HCT116 (cell line): ENCODE measurements around the gene VPS35. TPM values are rescaled to one million over a fixed set of nuclear protein-coding genes. Genes with fewer than 3 reads are reported as not detected.

Experiments used
- ATAC-seq: fragments of 200-7000 bp; cut with Tn5 transposase; 2 replicates; pipeline ENCODE4 v1.9.1; 2020; ENCODE audit warnings: mild to moderate bottlenecking, moderate library complexity
- BruUV-seq: library from RNA; stranded (reverse); fragments of 400-500 nt; replicated peaks from 2 replicates; lab custom pipeline; 2021; lab: Mats Ljungman, UMichigan
- CTCF ChIA-PET: fragments of 300-600 bp; sonication (Branson Sonifier 250); formaldehyde crosslinking; loops from one replicate; lab custom pipeline; 2021; ENCODE audit warnings: antibody characterized with exemption; lab: Charles Lee
- POLR2A ChIA-PET: fragments of 300-600, 350-600 bp; sonication (Branson Sonifier 250); formaldehyde crosslinking; loops from one replicate; lab custom pipeline; 2021; ENCODE audit warnings: antibody characterized with exemption; lab: Charles Lee
- RAD21 ChIA-PET, 2 experiments: fragments of 300-600 bp; sonication (Branson Sonifier 250); formaldehyde crosslinking; loops; one replicate each; lab custom pipeline; 2023; ENCODE audit warnings: low total read pairs in 2 of 2; ENCODE audit not compliant: uncharacterized antibody in 2 of 2, unreplicated experiment in 2 of 2, low non-redundant PET in 1 of 2; lab: Charles Lee
- DNase-seq: peaks from one replicate; pipeline ENCODE4 v3.0.0-alpha.2; 2010; ENCODE audit warnings: low read depth, low spot score
- H2AFZ ChIP-seq: fragments of 200-600 bp; shearing (Covaris generic), sonication (generic); 2 replicates; pipeline ENCODE4 v1.6.1; 2017; ENCODE audit warnings: low read depth, mixed run types, mixed read lengths, antibody characterized with exemption, low read length; ENCODE audit not compliant: poor library complexity, severe bottlenecking
- H3K27ac ChIP-seq: 2 replicates; pipeline ENCODE4 v1.5.1; 2012; ENCODE audit warnings: low read depth, low read length
- H3K27me3 ChIP-seq: fragments of 200-600 bp; sonication (generic); 2 replicates; pipeline ENCODE4 v1.6.1; 2016; ENCODE audit warnings: mixed run types, low read length, mixed read lengths; ENCODE audit not compliant: insufficient read depth
- H3K36me3 ChIP-seq, 2 experiments: fragments of 200-500 bp in 1 of 2; fragments of 200-600 bp in 1 of 2; sonication (Bioruptor generic) in 1 of 2; sonication (generic) in 1 of 2; 2 replicates each; pipeline versions ENCODE4 v1.5.1 to v1.6.1; 2014 to 2016; ENCODE audit warnings: low read length in 2 of 2, inconsistent platforms in 1 of 2, mixed read lengths in 1 of 2, mixed run types in 1 of 2; ENCODE audit not compliant: insufficient read depth in 2 of 2, control insufficient read depth in 1 of 2
- H3K4me1 ChIP-seq, 2 experiments: fragments of 200-600 bp in 1 of 2; sonication (generic) in 1 of 2; 2 replicates each; pipeline versions ENCODE4 v1.5.1 to v1.6.1; 2012 to 2017; ENCODE audit warnings: low read length in 2 of 2, inconsistent platforms in 1 of 2, mild to moderate bottlenecking in 1 of 2, mixed read lengths in 1 of 2, mixed run types in 1 of 2, moderate library complexity in 1 of 2; ENCODE audit not compliant: insufficient read depth in 2 of 2, control insufficient read depth in 1 of 2
- H3K4me2 ChIP-seq: fragments of 200-600 bp; sonication (generic); 2 replicates; pipeline ENCODE4 v1.6.1; 2017; ENCODE audit warnings: mixed run types, low read length, mixed read lengths
- H3K4me3 ChIP-seq, 2 experiments: fragments of 200-600 bp in 1 of 2; sonication (generic) in 1 of 2; replicated peaks in 1 of 2; 2 replicates each; pipeline ENCODE4 v1.5.1; 2011 to 2016; ENCODE audit warnings: low read length in 2 of 2, control low read depth in 1 of 2, low read depth in 1 of 2, mild to moderate bottlenecking in 1 of 2, mixed read lengths in 1 of 2, mixed run types in 1 of 2
- H3K79me2 ChIP-seq: fragments of 200-600 bp; sonication (generic); 2 replicates; pipeline ENCODE4 v1.6.1; 2017; ENCODE audit warnings: mild to moderate bottlenecking, mixed run types, low read length, moderate library complexity, mixed read lengths; ENCODE audit not compliant: insufficient read depth
- H3K9ac ChIP-seq: fragments of 200-600 bp; sonication (generic); 2 replicates; pipeline ENCODE4 v1.6.1; 2016; ENCODE audit warnings: low read length, mixed read lengths
- H3K9me2 ChIP-seq: fragments of 200-600 bp; sonication (generic), shearing (Covaris generic); 2 replicates; pipeline ENCODE4 v1.6.1; 2017; ENCODE audit warnings: mixed run types, mild to moderate bottlenecking, moderate library complexity; ENCODE audit not compliant: insufficient read depth
- H3K9me3 ChIP-seq, 2 experiments: fragments of 200-500 bp in 1 of 2; fragments of 200-600 bp in 1 of 2; sonication (Bioruptor generic) in 1 of 2; sonication (generic) in 1 of 2; 2 replicates each; pipeline ENCODE4 v1.6.1; 2014 to 2017; ENCODE audit warnings: low read length in 2 of 2, mixed read lengths in 2 of 2, inconsistent platforms in 1 of 2, low read depth in 1 of 2, mild to moderate bottlenecking in 1 of 2, mixed run types in 1 of 2, moderate library complexity in 1 of 2; ENCODE audit not compliant: control insufficient read depth in 1 of 2, insufficient read depth in 1 of 2
- H4K20me1 ChIP-seq: fragments of 200-600 bp; sonication (generic), shearing (Covaris generic); 2 replicates; pipeline ENCODE4 v1.6.1; 2017; ENCODE audit warnings: mixed run types, mild to moderate bottlenecking, moderate library complexity; ENCODE audit not compliant: insufficient read depth
- CBX3 ChIP-seq: IDR thresholded peaks from 2 replicates; pipeline ENCODE4 v1.6.1; 2012; ENCODE audit warnings: low read depth
- CEBPB ChIP-seq: IDR thresholded peaks from 2 replicates; pipeline ENCODE4 v1.6.1; 2012; ENCODE audit warnings: low read depth
- EGR1 ChIP-seq: IDR thresholded peaks from 2 replicates; pipeline ENCODE4 v1.6.1; 2012; ENCODE audit warnings: low read depth
- ELF1 ChIP-seq: IDR thresholded peaks from 2 replicates; pipeline ENCODE4 v1.6.1; 2012; ENCODE audit warnings: low read depth, borderline replicate concordance
- EZH2 ChIP-seq: fragments of 200-600 bp; sonication (generic); IDR thresholded peaks from 2 replicates; pipeline ENCODE4 v1.6.1; 2017; ENCODE audit warnings: antibody characterized with exemption, mixed run types
- EZH2phosphoT487 ChIP-seq: fragments of 200-600 bp; IDR thresholded peaks from 2 replicates; pipeline ENCODE4 v1.6.1; 2018; ENCODE audit warnings: antibody characterized with exemption, borderline replicate concordance
- FOSL1 ChIP-seq: IDR thresholded peaks from 2 replicates; pipeline ENCODE4 v1.6.1; 2012; ENCODE audit warnings: low read depth
- JUND ChIP-seq: IDR thresholded peaks from 2 replicates; pipeline ENCODE4 v1.6.1; 2012
- POLR2AphosphoS5 ChIP-seq: IDR thresholded peaks from 2 replicates; pipeline ENCODE4 v1.6.1; 2011; ENCODE audit warnings: mild to moderate bottlenecking, low read depth, low read length, moderate library complexity
- RAD21 ChIP-seq: IDR thresholded peaks from 2 replicates; pipeline ENCODE4 v1.6.1; 2012; ENCODE audit warnings: low read depth, mild to moderate bottlenecking
- SIN3A ChIP-seq: IDR thresholded peaks from 2 replicates; pipeline ENCODE4 v1.6.1; 2012; ENCODE audit warnings: low read depth
- SP1 ChIP-seq: IDR thresholded peaks from 2 replicates; pipeline ENCODE4 v1.6.1; 2012; ENCODE audit warnings: low read depth
- SRF ChIP-seq: IDR thresholded peaks from 2 replicates; pipeline ENCODE4 v1.6.1; 2012; ENCODE audit warnings: low read depth
- YY1 ChIP-seq: IDR thresholded peaks from 2 replicates; pipeline ENCODE4 v1.6.1; 2011; ENCODE audit warnings: low read length, low read depth, moderate library complexity, mild to moderate bottlenecking; ENCODE audit not compliant: insufficient replicate concordance; ENCODE audit errors: extremely low read depth
- ZFX ChIP-seq: fragments of 450-650 bp; IDR thresholded peaks from 2 replicates; pipeline ENCODE4 v1.6.1; 2017
- ZNF274 ChIP-seq: fragments of 200-500 bp; sonication (Bioruptor generic); IDR thresholded peaks from 2 replicates; pipeline ENCODE4 v1.6.1; 2014; ENCODE audit warnings: mild to moderate bottlenecking, low read depth, low read length, inconsistent platforms
- intact Hi-C: fragments of 100-400 bp; cut with micrococcal nuclease; formaldehyde crosslinking; loops from 2 replicates; pipeline ENCODE4 v1.10.0; 2022
- total RNA-seq: library from RNA; stranded (reverse); gene quantifications from one replicate; pipeline ENCODE4 v1.2.1, GENCODE V29; 2021; ENCODE audit not compliant: unreplicated experiment
- TF ChIP-seq, protein P1 (sequence below): IDR thresholded peaks from 2 replicates; pipeline ENCODE4 v1.6.1; 2012
- TF ChIP-seq, protein P2 (sequence below): IDR thresholded peaks from 2 replicates; pipeline ENCODE4 v1.6.1; 2012
- TF ChIP-seq, protein P3 (sequence below): IDR thresholded peaks from 2 replicates; pipeline ENCODE4 v1.6.1; 2011; ENCODE audit warnings: mild to moderate bottlenecking, low read length, moderate library complexity; ENCODE audit not compliant: insufficient replicate concordance; ENCODE audit errors: extremely low read depth
- TF ChIP-seq, protein P4 (sequence below): IDR thresholded peaks from 2 replicates; pipeline ENCODE4 v1.6.1; 2012; ENCODE audit warnings: low read depth

Gene VPS35
- total RNA-seq, 1 experiment from 2014 or later: 115 TPM

DNA sequence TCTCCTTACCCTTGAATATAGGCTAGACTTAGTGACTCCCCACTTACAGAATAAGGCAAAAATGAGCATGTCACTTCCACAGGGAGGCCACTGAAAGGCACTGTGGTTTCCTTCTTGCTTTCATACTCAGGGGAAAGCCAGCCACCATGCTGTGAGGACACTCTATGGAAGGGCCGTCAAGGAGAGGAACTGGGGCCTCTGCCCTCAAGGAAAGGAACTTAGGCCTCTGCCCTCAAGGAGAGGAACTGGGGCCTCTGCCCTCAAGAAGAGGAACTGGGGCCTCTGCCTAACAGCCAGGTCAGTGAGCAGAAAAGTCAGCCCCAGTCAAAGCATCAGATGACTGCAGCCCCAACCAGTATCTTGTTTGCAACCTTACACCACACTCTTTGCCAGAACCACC lies 30.1 kb downstream of the VPS35 start (continued):
- TF ChIP-seq, protein P1, sequence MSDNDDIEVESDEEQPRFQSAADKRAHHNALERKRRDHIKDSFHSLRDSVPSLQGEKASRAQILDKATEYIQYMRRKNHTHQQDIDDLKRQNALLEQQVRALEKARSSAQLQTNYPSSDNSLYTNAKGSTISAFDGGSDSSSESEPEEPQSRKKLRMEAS: no peak
- TF ChIP-seq POLR2AphosphoS5: no peak
- TF ChIP-seq ZNF274: no peak
- no peak for TF ChIP-seq JUND
- TF ChIP-seq RAD21: no peak
- TF ChIP-seq, protein P2, sequence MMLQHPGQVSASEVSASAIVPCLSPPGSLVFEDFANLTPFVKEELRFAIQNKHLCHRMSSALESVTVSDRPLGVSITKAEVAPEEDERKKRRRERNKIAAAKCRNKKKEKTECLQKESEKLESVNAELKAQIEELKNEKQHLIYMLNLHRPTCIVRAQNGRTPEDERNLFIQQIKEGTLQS: no peak

DNA sequence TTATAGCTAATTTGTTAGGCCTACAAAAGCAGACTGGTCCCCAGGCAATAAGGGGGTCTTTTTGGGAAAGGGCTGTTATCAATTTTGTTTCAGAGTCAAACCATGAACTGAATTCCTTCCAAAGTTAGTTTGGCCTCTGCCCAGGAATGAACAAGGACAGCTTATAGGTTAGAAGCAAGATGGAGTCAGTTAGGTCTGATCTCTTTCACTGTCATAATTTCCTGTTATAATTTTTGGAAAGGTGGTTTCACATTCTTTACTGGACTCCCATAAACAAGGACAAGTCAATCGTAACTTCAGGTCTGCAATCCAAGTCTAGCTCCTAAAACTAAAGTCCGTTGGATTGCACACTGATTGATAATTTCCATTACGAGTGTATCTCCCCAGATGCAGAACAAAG lies 37.7 kb downstream of the VPS35 start:
- ATAC-seq: no peak
- no peaks in the 10 kb centered on the region for H3K79me2 ChIP-seq
- H3K9ac ChIP-seq: no peak overlapping the region
- H3K4me2 ChIP-seq: no peak overlapping the region
- no peaks in the 10 kb centered on the region for H3K4me1 ChIP-seq
- H3K27me3 ChIP-seq: no peaks in the 10 kb centered on the region
- no peak overlapping the region for H3K4me3 ChIP-seq
- no peaks in the 10 kb centered on the region for H3K9me3 ChIP-seq
- no peaks in the 10 kb centered on the region for H3K36me3 ChIP-seq
- no peak overlapping the region for H2AFZ ChIP-seq
- TF ChIP-seq SP1: no peak
- TF ChIP-seq, protein P2: no peak
- no peak for TF ChIP-seq EZH2
- no peak for TF ChIP-seq CBX3
- no peak for TF ChIP-seq EGR1
- TF ChIP-seq, protein P1: no peak
- TF ChIP-seq, protein P3, sequence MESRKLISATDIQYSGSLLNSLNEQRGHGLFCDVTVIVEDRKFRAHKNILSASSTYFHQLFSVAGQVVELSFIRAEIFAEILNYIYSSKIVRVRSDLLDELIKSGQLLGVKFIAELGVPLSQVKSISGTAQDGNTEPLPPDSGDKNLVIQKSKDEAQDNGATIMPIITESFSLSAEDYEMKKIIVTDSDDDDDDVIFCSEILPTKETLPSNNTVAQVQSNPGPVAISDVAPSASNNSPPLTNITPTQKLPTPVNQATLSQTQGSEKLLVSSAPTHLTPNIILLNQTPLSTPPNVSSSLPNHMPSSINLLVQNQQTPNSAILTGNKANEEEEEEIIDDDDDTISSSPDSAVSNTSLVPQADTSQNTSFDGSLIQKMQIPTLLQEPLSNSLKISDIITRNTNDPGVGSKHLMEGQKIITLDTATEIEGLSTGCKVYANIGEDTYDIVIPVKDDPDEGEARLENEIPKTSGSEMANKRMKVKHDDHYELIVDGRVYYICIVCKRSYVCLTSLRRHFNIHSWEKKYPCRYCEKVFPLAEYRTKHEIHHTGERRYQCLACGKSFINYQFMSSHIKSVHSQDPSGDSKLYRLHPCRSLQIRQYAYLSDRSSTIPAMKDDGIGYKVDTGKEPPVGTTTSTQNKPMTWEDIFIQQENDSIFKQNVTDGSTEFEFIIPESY: no peak
- no peak for TF ChIP-seq CEBPB
- TF ChIP-seq, protein P4, sequence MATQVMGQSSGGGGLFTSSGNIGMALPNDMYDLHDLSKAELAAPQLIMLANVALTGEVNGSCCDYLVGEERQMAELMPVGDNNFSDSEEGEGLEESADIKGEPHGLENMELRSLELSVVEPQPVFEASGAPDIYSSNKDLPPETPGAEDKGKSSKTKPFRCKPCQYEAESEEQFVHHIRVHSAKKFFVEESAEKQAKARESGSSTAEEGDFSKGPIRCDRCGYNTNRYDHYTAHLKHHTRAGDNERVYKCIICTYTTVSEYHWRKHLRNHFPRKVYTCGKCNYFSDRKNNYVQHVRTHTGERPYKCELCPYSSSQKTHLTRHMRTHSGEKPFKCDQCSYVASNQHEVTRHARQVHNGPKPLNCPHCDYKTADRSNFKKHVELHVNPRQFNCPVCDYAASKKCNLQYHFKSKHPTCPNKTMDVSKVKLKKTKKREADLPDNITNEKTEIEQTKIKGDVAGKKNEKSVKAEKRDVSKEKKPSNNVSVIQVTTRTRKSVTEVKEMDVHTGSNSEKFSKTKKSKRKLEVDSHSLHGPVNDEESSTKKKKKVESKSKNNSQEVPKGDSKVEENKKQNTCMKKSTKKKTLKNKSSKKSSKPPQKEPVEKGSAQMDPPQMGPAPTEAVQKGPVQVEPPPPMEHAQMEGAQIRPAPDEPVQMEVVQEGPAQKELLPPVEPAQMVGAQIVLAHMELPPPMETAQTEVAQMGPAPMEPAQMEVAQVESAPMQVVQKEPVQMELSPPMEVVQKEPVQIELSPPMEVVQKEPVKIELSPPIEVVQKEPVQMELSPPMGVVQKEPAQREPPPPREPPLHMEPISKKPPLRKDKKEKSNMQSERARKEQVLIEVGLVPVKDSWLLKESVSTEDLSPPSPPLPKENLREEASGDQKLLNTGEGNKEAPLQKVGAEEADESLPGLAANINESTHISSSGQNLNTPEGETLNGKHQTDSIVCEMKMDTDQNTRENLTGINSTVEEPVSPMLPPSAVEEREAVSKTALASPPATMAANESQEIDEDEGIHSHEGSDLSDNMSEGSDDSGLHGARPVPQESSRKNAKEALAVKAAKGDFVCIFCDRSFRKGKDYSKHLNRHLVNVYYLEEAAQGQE: no peak
- TF ChIP-seq JUND: no peak
- TF ChIP-seq RAD21: no peak
- no peak for TF ChIP-seq FOSL1
- no peak for TF ChIP-seq SRF
- TF ChIP-seq ZFX: no peak
- no peak for TF ChIP-seq EZH2phosphoT487
- TF ChIP-seq YY1: no peak
- no peak for TF ChIP-seq SIN3A
- no peak for TF ChIP-seq ELF1
- no TSS peak for BruUV-seq
- no peaks in the 10 kb centered on the region for H4K20me1 ChIP-seq
- ChIA-PET RAD21 (no interaction called here), POLR2A (no interaction called here), CTCF (no interaction called here)
- intact Hi-C loops: no loop called here
- H3K9me2 ChIP-seq: no peaks in the 10 kb centered on the region
- no peak for DNase-seq
- H3K27ac ChIP-seq: no peak overlapping the region
